Measurements from ENCODE around the gene DAW1. TPM values are rescaled to one million over a fixed set of nuclear protein-coding genes. Genes with fewer than 3 reads are reported as not detected.

DAW1 gene
- total and polyA plus RNA-seq, 2 of the 13 experiments (the other 11 are each of a cell fraction or from before 2014, with no cell fraction given): not detected

GRCh38 chr2:227884511-227884947, 13.1 kb downstream of the DAW1 start (continued):
- TF ChIP-seq MED1 (CRISPR knock-in tag; IDR thresholded peaks at IDR 0.05) (peak; percentile 53), ZNF788 (CRISPR knock-in tag; IDR thresholded peaks at IDR 0.05; ENCODE audit: borderline replicate concordance) (peak; percentile 33; the same call in 1 of the 2 replicates), RFX1 (IDR thresholded peaks at IDR 0.05) (no peak), ZNF136 (CRISPR knock-in tag; IDR thresholded peaks at IDR 0.05; ENCODE audit: low read depth) (0 out of 2 replicates have a peak, but pooled peaks have one; percentile 54), AHR (CRISPR knock-in tag; IDR thresholded peaks at IDR 0.05) (peak; percentile 83; the same call in 1 of the 2 replicates), DRAP1 (CRISPR knock-in tag; IDR thresholded peaks at IDR 0.05) (peak; percentile 68; the same call in 1 of the 2 replicates), ZNF451 (CRISPR knock-in tag; IDR thresholded peaks at IDR 0.05) (0 out of 2 replicates have a peak, but pooled peaks have one; percentile 31), ZNF792 (CRISPR knock-in tag; IDR thresholded peaks at IDR 0.05) (peak; percentile 55; the same call in 1 of the 2 replicates), ETV5 (CRISPR knock-in tag; IDR thresholded peaks at IDR 0.05; ENCODE audit: borderline replicate concordance) (peak; percentile 23; the same call in 1 of the 2 replicates), ZNF687 (CRISPR knock-in tag; IDR thresholded peaks at IDR 0.05) (peak; percentile 62), CEBPG (CRISPR knock-in tag; IDR thresholded peaks at IDR 0.05) (peak; percentile 28; the same call in 1 of the 2 replicates), ZNF781 (CRISPR knock-in tag; IDR thresholded peaks at IDR 0.05; ENCODE audit: borderline replicate concordance, not compliant biosample characterization) (peak; percentile 39), ZMYM4 (CRISPR knock-in tag; IDR thresholded peaks at IDR 0.05) (peak; percentile 87), MYC (CRISPR knock-in tag; IDR thresholded peaks at IDR 0.05; ENCODE audit: borderline replicate concordance) (peak; percentile 49; the same call in 1 of the 2 replicates), SRSF9 (IDR thresholded peaks at IDR 0.05; ENCODE audit: borderline replicate concordance, insufficient read depth, low read depth, low read length, poor library complexity, severe bottlenecking) (no peak)
- TF ChIP-seq, protein P1, sequence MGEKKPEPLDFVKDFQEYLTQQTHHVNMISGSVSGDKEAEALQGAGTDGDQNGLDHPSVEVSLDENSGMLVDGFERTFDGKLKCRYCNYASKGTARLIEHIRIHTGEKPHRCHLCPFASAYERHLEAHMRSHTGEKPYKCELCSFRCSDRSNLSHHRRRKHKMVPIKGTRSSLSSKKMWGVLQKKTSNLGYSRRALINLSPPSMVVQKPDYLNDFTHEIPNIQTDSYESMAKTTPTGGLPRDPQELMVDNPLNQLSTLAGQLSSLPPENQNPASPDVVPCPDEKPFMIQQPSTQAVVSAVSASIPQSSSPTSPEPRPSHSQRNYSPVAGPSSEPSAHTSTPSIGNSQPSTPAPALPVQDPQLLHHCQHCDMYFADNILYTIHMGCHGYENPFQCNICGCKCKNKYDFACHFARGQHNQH (CRISPR knock-in tag; IDR thresholded peaks at IDR 0.05): peak; percentile 72; the same call in 1 of the 2 replicates
- TF ChIP-seq, protein P2, sequence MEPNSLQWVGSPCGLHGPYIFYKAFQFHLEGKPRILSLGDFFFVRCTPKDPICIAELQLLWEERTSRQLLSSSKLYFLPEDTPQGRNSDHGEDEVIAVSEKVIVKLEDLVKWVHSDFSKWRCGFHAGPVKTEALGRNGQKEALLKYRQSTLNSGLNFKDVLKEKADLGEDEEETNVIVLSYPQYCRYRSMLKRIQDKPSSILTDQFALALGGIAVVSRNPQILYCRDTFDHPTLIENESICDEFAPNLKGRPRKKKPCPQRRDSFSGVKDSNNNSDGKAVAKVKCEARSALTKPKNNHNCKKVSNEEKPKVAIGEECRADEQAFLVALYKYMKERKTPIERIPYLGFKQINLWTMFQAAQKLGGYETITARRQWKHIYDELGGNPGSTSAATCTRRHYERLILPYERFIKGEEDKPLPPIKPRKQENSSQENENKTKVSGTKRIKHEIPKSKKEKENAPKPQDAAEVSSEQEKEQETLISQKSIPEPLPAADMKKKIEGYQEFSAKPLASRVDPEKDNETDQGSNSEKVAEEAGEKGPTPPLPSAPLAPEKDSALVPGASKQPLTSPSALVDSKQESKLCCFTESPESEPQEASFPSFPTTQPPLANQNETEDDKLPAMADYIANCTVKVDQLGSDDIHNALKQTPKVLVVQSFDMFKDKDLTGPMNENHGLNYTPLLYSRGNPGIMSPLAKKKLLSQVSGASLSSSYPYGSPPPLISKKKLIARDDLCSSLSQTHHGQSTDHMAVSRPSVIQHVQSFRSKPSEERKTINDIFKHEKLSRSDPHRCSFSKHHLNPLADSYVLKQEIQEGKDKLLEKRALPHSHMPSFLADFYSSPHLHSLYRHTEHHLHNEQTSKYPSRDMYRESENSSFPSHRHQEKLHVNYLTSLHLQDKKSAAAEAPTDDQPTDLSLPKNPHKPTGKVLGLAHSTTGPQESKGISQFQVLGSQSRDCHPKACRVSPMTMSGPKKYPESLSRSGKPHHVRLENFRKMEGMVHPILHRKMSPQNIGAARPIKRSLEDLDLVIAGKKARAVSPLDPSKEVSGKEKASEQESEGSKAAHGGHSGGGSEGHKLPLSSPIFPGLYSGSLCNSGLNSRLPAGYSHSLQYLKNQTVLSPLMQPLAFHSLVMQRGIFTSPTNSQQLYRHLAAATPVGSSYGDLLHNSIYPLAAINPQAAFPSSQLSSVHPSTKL (CRISPR knock-in tag; IDR thresholded peaks at IDR 0.05): peak; percentile 49; the same call in 1 of the 2 replicates
- TF ChIP-seq, protein P3, sequence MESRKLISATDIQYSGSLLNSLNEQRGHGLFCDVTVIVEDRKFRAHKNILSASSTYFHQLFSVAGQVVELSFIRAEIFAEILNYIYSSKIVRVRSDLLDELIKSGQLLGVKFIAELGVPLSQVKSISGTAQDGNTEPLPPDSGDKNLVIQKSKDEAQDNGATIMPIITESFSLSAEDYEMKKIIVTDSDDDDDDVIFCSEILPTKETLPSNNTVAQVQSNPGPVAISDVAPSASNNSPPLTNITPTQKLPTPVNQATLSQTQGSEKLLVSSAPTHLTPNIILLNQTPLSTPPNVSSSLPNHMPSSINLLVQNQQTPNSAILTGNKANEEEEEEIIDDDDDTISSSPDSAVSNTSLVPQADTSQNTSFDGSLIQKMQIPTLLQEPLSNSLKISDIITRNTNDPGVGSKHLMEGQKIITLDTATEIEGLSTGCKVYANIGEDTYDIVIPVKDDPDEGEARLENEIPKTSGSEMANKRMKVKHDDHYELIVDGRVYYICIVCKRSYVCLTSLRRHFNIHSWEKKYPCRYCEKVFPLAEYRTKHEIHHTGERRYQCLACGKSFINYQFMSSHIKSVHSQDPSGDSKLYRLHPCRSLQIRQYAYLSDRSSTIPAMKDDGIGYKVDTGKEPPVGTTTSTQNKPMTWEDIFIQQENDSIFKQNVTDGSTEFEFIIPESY (CRISPR knock-in tag; IDR thresholded peaks at IDR 0.05): 0 out of 2 replicates have a peak, but pooled peaks have one; percentile 33

Measured in HepG2 (cell line).